Measurements from ENCODE around the gene ALPK1.

DNA sequence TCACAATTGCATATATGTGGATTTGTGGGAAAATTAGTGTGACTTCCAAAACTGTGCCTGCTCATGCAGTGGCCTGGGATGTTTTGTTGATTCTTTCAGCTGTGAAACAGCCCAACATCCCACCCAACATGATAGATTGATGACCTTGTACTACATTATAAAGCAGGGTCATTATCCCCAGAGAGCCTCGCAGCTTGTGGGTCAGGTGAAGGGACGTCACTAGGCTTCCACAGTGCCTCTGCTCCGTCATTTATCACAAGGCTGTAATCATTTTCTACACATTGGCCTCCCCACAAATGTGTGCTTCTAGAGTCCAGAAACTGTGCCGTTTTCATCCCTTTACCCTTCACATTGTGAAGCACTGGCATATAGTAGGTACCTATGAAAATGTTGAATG lies 31.6 kb downstream of the ALPK1 start:
- TF ChIP-seq, protein P1, sequence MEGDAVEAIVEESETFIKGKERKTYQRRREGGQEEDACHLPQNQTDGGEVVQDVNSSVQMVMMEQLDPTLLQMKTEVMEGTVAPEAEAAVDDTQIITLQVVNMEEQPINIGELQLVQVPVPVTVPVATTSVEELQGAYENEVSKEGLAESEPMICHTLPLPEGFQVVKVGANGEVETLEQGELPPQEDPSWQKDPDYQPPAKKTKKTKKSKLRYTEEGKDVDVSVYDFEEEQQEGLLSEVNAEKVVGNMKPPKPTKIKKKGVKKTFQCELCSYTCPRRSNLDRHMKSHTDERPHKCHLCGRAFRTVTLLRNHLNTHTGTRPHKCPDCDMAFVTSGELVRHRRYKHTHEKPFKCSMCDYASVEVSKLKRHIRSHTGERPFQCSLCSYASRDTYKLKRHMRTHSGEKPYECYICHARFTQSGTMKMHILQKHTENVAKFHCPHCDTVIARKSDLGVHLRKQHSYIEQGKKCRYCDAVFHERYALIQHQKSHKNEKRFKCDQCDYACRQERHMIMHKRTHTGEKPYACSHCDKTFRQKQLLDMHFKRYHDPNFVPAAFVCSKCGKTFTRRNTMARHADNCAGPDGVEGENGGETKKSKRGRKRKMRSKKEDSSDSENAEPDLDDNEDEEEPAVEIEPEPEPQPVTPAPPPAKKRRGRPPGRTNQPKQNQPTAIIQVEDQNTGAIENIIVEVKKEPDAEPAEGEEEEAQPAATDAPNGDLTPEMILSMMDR (IDR thresholded peaks at IDR 0.05 in 2 of 3, conservative IDR thresholded peaks at IDR 0.05 in 1 of 3; ENCODE audit: borderline replicate concordance in 1 of 3, insufficient read depth in 1 of 3, low read depth in 2 of 3, low read length in 2 of 3) = no peak
- TF ChIP-seq FOSL1 (IDR thresholded peaks at IDR 0.05; ENCODE audit: low read depth) = no peak
- no peak for TF ChIP-seq EGR1 (IDR thresholded peaks at IDR 0.05; ENCODE audit: low read depth)
- no peak for TF ChIP-seq CEBPB (IDR thresholded peaks at IDR 0.05; ENCODE audit: low read depth)
- TF ChIP-seq SP1 (IDR thresholded peaks at IDR 0.05; ENCODE audit: low read depth) = no peak
- no peak for TF ChIP-seq POLR2A (IDR thresholded peaks at IDR 0.05; ENCODE audit: borderline replicate concordance, extremely low read depth, insufficient read depth, insufficient read length)
